Prostate gland (tissue), 2 donors: Measurements from ENCODE around the gene PIP5K1B.

ENCODE experiments used
- POLR2A ChIP-seq: fragments of 450-650 bp; IDR thresholded peaks from one replicate; pipeline ENCODE4 v1.6.1; 2016; ENCODE audit warnings: antibody characterized with exemption, mild to moderate bottlenecking
- POLR2AphosphoS5 ChIP-seq: sonication (generic); formaldehyde crosslinking; IDR thresholded peaks from one replicate; pipeline ENCODE4 v1.6.1; 2017; ENCODE audit warnings: antibody characterized with exemption
- TF ChIP-seq, protein P1 (sequence below), 4 experiments: fragments of 200-600 bp in 2 of 4; fragments of 450-650 bp in 2 of 4; sonication (generic) in 2 of 4; IDR thresholded peaks; 1 replicate in 3 of 4; 2 replicates in 1 of 4; pipeline ENCODE4 v1.5.1; 2016 to 2019; ENCODE audit warnings: antibody characterized with exemption in 4 of 4, mild to moderate bottlenecking in 2 of 4, moderate library complexity in 2 of 4

- TF ChIP-seq, protein P1, sequence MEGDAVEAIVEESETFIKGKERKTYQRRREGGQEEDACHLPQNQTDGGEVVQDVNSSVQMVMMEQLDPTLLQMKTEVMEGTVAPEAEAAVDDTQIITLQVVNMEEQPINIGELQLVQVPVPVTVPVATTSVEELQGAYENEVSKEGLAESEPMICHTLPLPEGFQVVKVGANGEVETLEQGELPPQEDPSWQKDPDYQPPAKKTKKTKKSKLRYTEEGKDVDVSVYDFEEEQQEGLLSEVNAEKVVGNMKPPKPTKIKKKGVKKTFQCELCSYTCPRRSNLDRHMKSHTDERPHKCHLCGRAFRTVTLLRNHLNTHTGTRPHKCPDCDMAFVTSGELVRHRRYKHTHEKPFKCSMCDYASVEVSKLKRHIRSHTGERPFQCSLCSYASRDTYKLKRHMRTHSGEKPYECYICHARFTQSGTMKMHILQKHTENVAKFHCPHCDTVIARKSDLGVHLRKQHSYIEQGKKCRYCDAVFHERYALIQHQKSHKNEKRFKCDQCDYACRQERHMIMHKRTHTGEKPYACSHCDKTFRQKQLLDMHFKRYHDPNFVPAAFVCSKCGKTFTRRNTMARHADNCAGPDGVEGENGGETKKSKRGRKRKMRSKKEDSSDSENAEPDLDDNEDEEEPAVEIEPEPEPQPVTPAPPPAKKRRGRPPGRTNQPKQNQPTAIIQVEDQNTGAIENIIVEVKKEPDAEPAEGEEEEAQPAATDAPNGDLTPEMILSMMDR (IDR thresholded peaks at IDR 0.05), result no peak
- TF ChIP-seq POLR2AphosphoS5, result no peak
- TF ChIP-seq POLR2A, result no peak
Measured at GRCh38 chr9:68961587-68961986, 256.5 kb downstream of the PIP5K1B start.
